Skeletal muscle cell (primary cell): ENCODE data around the gene DNAJA3.

ENCODE experiments used
- DNase-seq: peaks from one replicate; pipeline ENCODE4 v3.0.0-alpha.2; 2010; ENCODE audit warnings: low read depth
- H3K4me3 ChIP-seq: 2 replicates; pipeline ENCODE4 v1.5.1; 2011; ENCODE audit warnings: low read depth, mild to moderate bottlenecking, control low read depth, low read length, moderate library complexity

Gene DNAJA3

DNA sequence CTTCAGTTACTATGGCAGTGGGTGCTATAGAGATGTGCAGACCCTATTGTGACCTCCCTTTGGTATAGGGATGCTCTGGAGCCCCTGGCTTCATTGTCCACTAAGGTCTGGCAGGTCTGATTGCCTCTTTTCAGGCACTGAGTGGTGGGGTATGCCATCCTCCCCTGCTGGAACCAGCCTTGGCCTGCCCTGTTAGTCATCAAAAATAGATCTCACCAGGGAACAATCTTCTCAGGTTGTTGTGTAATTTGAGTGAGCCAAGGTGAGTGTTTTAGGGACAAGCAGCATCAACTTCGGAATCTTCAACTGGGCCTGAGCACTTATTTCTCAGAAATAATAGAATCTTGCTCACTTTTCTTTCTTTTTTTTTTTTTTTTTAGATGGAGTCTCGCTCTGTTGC, 70.1 kb downstream of the DNAJA3 start:
- no peak for DNase-seq
- H3K4me3 ChIP-seq = no peak overlapping the region

DNA sequence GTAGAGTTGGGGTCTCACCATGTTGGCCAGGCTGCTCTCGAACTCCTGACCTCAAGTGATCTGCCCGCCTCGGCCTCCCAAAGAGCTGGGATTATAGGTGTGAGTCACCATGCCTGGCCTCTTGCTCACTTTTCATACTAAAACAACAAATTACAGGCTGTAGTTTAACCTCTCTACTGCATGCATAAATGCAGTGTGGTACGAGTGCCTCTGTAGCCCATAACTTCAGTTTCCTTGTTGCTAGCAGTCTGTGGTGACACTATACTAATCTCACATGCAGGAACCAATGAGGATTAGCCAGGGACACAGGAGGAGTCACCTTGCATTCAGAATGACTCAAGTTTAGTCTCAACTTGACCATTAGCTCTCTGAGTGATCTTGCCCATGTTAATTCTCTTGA, 70.6 kb downstream of the DNAJA3 start:
- no peak overlapping the region for H3K4me3 ChIP-seq
- DNase-seq = no peak

DNA sequence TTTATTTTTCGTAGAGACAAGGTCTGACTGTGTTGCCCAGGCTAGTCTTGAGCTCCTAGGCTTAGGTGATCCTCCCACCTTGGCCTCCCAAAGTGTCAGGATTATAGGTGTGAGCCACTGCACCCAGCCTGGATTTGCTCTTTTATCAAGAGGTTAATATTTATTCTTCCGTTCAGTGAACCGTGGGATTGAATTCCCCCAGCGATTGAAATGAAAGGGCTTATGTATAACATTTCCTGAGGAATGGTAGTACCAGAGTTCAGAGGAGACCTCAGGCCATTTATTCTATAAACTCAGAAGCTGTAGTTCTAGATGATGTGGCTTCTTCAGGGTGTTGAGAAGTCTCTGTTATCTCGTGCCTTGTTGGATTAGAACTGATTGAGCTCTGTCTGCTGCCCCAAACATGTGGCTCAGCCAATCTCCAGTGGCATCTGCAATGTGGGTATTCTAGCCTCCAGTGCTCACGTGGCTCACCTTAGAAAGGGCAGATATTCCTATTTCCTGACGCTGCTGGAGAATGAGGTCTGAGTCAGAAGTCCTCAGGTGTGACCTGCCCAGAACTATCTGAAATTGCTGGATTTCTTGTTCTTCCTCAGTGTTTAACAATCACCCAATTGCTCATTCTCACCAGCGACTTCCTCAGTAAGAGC, 73.0 kb downstream of the DNAJA3 start:
- H3K4me3 ChIP-seq = no peak overlapping the region
- DNase-seq = no peak

DNA sequence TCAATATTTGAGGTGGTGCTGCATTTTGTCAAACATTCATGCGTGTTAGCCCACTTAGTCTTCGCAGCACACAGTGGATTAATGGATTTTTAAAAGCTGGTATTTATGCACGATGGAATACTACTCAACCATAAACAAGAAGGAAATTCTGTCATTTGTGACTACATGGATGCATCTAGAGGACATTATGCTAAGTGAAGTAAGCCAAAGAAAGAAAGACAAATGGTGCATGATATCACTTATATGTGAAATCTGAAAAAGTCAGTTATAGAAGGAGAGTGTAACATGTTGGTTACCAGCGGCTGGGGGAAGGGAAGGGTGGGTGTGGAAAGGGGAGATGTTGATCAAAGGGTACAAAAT, 73.5 kb downstream of the DNAJA3 start:
- DNase-seq = no peak
- H3K4me3 ChIP-seq = no peak overlapping the region

DNA sequence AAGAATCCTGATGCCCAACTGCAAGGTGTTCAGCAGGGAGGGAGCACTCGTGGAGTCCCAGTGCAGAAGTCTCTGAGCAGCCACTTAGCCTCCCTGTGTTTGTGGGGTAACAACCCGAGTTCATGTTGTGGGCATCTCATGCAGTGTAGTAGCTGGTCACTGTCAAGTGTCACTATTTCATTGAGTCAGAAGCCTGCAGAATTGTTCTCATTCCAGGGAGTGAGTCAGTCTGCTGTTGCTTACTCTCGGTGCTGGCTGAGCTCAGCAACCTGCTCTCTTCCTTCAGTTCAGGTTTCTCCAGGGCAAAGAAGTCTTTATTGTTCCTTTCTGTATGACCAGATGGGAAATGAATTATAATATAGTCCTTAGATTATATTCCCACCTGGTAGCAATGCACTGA, 74.6 kb downstream of the DNAJA3 start:
- DNase-seq = no peak

DNA sequence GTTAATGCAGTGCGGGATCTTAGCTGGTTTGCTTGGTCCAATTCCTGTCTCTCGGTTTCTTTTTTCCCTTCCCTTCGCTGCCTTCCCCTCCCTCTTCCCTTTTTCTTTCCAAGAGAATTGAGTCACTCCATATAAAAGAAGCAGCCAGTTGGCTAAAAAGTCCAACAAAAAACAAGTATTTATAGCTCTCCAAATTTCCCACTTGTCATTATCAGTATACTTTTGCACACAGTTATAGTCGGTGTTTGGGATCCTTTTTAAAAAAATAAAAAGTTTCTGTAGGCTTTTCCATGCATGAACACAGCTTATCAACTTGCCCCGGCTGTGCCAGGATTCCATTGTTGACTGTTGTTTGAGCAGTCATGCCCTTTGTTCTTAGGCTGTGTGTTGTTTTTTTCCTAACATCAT, 75.4 kb downstream of the DNAJA3 start:
- no peak overlapping the region for H3K4me3 ChIP-seq
- no peak for DNase-seq

More for the DNA sequence above, 74.6 kb downstream of the DNAJA3 start:
- H3K4me3 ChIP-seq = no peak overlapping the region

DNA sequence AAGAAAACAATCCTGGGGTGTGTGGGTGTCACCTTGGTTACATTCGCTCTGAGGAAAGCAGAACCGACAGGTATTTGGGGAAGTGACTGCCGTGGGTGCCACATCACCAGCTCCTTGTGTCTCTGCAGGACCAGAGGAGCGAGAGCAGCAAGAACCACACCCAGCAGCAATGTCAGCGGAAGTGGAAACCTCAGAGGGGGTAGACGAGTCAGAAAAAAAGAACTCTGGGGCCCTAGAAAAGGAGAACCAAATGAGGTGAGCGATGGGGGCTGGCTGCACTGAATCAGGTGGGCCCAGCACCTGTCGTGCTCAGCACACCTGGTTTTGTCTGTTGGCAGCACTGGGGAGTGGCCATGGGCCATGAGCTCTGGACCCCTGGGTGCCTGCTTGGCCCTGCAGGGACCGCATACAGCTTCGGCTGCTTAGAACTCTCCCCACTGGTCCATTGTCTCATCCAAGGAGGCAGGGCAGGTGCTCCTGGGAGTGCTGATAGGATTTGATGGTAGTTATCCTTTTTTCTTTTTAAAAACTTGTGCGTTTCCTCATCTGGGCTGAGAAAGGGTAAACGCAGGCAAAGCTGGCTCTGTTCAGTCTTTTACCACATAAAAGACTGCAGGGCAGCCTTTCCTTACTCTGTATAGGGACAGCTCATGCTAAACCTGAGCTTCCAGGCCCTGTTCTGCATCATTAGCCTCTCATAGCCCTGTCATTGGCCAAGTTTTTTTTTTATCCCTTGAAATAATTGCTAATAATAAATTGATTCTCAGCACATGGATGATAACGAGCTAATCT, 79.9 kb downstream of the DNAJA3 start:
- no peak for DNase-seq
- H3K4me3 ChIP-seq = no peak overlapping the region
